RWPE1 (cell line): ENCODE results near the gene ENOX2.

Experiments
- CTCF ChIA-PET: fragments of 350-600 bp; sonication (Branson Sonifier 250); formaldehyde crosslinking; extraction: SDS; loops from one replicate; lab custom pipeline; 2021; lab: Yijun Ruan, JAX
- POLR2A ChIA-PET: fragments of 400-600 bp; formaldehyde crosslinking; extraction: SDS; loops from one replicate; lab custom pipeline; 2020; ENCODE audit warnings: antibody characterized with exemption; ENCODE audit not compliant: low non-redundant PET; lab: Yijun Ruan, JAX
- DNase-seq: peaks from one replicate; pipeline ENCODE4 v3.0.0; 2012; ENCODE audit warnings: low spot score
- H3K27ac ChIP-seq: fragments of 450-650 bp; 2 replicates; pipeline ENCODE4 v1.5.1; 2017
- TF ChIP-seq, protein P1 (sequence below): fragments of 450-650 bp; conservative IDR thresholded peaks from 2 replicates; pipeline ENCODE4 v1.5.1; 2017; ENCODE audit warnings: low read depth, mild to moderate bottlenecking

The ENOX2 gene

DNA sequence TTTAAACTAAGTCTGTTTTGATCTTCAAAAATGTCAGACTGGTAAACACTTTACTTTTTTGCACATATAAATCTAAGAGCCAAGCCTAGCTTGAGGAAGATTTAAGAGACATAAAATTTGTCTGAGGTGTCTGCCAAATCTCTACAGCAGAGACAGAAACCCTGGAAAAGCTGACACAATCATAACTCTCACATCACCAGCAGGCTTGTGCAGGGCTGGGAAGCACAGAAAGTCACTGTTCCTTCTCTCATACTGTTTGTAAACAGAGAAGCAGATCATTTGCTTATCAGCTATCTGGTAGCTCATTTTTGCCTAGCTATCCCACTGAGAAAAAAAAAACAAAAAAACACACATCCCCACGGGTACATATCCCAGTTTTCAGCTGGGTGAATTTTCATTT lies 7.0 kb downstream of the ENOX2 start:
- H3K27ac ChIP-seq: no peak overlapping the region
- CTCF ChIA-PET: no interaction called here
- TF ChIP-seq, protein P1, sequence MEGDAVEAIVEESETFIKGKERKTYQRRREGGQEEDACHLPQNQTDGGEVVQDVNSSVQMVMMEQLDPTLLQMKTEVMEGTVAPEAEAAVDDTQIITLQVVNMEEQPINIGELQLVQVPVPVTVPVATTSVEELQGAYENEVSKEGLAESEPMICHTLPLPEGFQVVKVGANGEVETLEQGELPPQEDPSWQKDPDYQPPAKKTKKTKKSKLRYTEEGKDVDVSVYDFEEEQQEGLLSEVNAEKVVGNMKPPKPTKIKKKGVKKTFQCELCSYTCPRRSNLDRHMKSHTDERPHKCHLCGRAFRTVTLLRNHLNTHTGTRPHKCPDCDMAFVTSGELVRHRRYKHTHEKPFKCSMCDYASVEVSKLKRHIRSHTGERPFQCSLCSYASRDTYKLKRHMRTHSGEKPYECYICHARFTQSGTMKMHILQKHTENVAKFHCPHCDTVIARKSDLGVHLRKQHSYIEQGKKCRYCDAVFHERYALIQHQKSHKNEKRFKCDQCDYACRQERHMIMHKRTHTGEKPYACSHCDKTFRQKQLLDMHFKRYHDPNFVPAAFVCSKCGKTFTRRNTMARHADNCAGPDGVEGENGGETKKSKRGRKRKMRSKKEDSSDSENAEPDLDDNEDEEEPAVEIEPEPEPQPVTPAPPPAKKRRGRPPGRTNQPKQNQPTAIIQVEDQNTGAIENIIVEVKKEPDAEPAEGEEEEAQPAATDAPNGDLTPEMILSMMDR: no peak
- POLR2A ChIA-PET: no interaction called here
- DNase-seq: no peak

DNA sequence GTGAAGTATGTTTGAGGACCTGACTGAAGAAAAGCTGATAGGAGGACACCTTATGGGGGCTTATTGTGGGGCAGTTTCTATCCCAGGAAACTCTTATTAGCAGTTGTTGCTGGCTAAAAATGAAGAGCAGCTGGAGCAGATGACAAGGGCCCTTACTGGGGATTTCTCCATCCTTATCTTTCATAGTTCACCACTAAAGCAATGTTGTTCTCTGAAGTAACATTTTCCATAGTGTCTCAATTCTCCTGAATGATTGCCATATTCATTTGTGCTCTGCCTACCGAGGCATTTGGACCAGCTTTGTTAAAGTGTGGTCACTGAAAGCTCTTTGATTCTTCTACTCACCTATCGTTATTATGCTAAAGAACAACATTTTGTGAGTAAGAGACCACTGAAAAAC lies 7.7 kb downstream of the ENOX2 start:
- DNase-seq: no peak
- no peak overlapping the region for H3K27ac ChIP-seq
- TF ChIP-seq, protein P1: no peak
- ChIA-PET CTCF (no interaction called here), POLR2A (no interaction called here)

DNA sequence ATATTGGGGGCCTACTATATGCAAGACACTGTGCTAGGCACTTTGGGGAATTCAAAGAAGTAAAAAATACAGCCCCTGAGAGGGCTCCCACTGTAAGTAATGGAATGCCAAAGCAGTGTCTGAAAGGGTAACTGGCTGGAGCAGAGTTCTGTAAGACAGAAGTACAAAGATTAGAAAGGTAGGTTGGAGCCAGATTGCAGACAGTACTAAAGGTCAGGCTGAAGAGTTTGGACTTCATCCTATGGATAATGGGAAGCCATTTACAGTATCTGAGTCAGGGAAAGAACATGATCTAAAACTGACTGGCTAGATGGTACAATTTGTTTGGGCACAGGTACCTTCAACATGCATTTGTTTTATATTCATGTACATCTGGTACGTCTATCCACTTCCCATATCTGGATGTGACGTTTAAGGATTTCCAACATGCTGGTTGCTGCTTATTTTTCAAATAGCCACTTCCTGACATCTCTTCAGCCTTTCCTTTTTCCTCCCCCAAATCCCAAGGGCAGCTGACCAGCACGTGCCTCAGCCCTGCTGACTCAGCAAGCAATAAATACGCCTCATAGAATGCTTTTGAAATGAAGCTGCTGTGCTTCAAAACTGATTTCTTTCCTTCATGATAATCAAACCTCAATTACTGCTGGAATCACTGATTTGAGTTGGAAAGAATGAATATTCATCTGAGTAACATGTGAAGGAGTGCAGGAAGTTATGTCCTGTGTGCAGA lies 9.5 kb downstream of the ENOX2 start:
- no peak overlapping the region for H3K27ac ChIP-seq
- ChIA-PET CTCF (no interaction called here), POLR2A (no interaction called here)
- no peak for DNase-seq
- TF ChIP-seq, protein P1: no peak

- TF ChIP-seq, protein P1: no peak
- CTCF ChIA-PET: no interaction called here
- POLR2A ChIA-PET: no interaction called here
- H3K27ac ChIP-seq: no peak overlapping the region
- no peak for DNase-seq
Measured at GRCh38 chrX:130887376-130887775, 15.6 kb downstream of the ENOX2 start.

GRCh38 chrX:130885996-130886395 lies 17.0 kb downstream of the ENOX2 start:
- TF ChIP-seq, protein P1: no peak
- DNase-seq: no peak
- no peak overlapping the region for H3K27ac ChIP-seq
- POLR2A ChIA-PET: no interaction called here
- CTCF ChIA-PET: no interaction called here

DNA sequence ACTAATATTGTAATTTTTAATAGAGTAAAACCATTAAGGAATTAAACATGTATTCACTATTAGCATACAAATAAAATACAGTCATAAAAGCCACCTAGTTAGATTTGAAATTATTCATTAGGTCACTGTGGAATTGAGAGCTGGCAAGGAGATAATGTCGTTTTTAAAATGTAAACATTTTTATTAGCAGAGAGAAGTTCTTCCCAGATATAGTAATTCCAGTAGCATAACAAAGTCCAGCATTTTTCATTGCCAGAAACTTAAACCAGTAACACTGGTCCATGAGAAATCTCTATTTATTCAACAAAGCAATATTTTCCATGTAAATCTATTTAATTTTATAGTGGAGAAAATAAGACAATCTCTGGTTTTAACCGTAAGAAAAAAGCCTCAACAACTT lies 17.5 kb downstream of the ENOX2 start:
- H3K27ac ChIP-seq: no peak overlapping the region
- CTCF ChIA-PET: no interaction called here
- DNase-seq: no peak
- POLR2A ChIA-PET: no interaction called here
- TF ChIP-seq, protein P1: no peak
